B cell (primary cell): ENCODE data around the gene ZCCHC13.

Experiments used
- CTCF ChIP-seq: fragments of 200-600 bp; IDR thresholded peaks from one replicate; pipeline ENCODE4 v1.8.0; 2022; ENCODE audit warnings: antibody characterized with exemption, mild to moderate bottlenecking
- EZH2 ChIP-seq: IDR thresholded peaks from 2 replicates; pipeline ENCODE4 v1.6.1; 2012; ENCODE audit warnings: borderline replicate concordance, low read depth, mild to moderate bottlenecking, moderate library complexity, low read length; ENCODE audit not compliant: insufficient read depth, poor library complexity, severe bottlenecking

DNA sequence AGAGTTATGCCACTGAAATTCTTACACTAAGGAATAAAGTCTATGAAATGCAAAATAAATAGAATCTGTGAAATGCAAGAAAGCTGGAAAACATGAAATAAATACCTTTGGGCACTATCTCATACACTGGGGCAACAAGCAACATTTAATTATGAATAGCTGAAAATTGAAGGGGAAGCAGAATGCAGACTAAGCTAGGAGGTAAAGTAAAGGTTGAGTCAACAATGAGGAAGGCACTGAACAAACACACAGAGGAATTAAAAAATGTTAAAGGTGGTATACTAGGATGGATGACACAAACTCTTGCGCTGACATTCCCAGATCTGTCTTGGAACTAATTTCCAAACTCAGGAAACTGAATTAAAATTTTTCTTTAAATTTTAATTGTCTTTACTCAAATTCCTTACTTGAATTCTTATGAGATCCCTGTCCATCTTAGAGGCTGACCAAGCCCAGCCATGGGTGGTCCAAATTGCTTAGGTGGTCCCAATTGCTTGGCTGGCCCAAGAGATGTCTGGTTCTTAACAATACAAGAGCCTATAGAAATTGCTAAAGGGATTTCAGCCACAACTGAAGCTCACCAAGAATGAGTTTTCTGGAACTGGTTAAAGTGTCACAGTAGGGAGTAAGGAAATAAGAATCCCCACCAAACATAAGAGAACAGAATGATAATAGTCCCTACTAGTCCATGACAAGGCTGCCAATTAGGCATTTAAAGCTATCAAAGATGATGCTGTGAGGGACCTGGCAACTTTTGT, 41.3 kb upstream of the ZCCHC13 start:
- no peak for TF ChIP-seq CTCF
- no peak for TF ChIP-seq EZH2
